HCT116 (cell line): ENCODE data around the gene PYROXD2. TPM values are rescaled to one million over a fixed set of nuclear protein-coding genes. Genes with fewer than 3 reads are reported as not detected.

ENCODE experiments used
- ATAC-seq: fragments of 200-7000 bp; cut with Tn5 transposase; 2 replicates; pipeline ENCODE4 v1.9.1; 2020; ENCODE audit warnings: mild to moderate bottlenecking, moderate library complexity
- BruUV-seq: library from RNA; stranded (reverse); fragments of 400-500 nt; replicated peaks from 2 replicates; lab custom pipeline; 2021; lab: Mats Ljungman, UMichigan
- CTCF ChIA-PET: fragments of 300-600 bp; sonication (Branson Sonifier 250); formaldehyde crosslinking; loops from one replicate; lab custom pipeline; 2021; ENCODE audit warnings: antibody characterized with exemption; lab: Charles Lee
- POLR2A ChIA-PET: fragments of 300-600, 350-600 bp; sonication (Branson Sonifier 250); formaldehyde crosslinking; loops from one replicate; lab custom pipeline; 2021; ENCODE audit warnings: antibody characterized with exemption; lab: Charles Lee
- RAD21 ChIA-PET, 2 experiments: fragments of 300-600 bp; sonication (Branson Sonifier 250); formaldehyde crosslinking; loops; one replicate each; lab custom pipeline; 2023; ENCODE audit warnings: low total read pairs in 2 of 2; ENCODE audit not compliant: uncharacterized antibody in 2 of 2, unreplicated experiment in 2 of 2, low non-redundant PET in 1 of 2; lab: Charles Lee
- DNase-seq: peaks from one replicate; pipeline ENCODE4 v3.0.0-alpha.2; 2010; ENCODE audit warnings: low read depth, low spot score
- H2AFZ ChIP-seq: fragments of 200-600 bp; shearing (Covaris generic), sonication (generic); 2 replicates; pipeline ENCODE4 v1.6.1; 2017; ENCODE audit warnings: low read depth, mixed run types, mixed read lengths, antibody characterized with exemption, low read length; ENCODE audit not compliant: poor library complexity, severe bottlenecking
- H3K27ac ChIP-seq: 2 replicates; pipeline ENCODE4 v1.5.1; 2012; ENCODE audit warnings: low read depth, low read length
- H3K27me3 ChIP-seq: fragments of 200-600 bp; sonication (generic); 2 replicates; pipeline ENCODE4 v1.6.1; 2016; ENCODE audit warnings: mixed run types, low read length, mixed read lengths; ENCODE audit not compliant: insufficient read depth
- H3K36me3 ChIP-seq, 2 experiments: fragments of 200-500 bp in 1 of 2; fragments of 200-600 bp in 1 of 2; sonication (Bioruptor generic) in 1 of 2; sonication (generic) in 1 of 2; 2 replicates each; pipeline versions ENCODE4 v1.5.1 to v1.6.1; 2014 to 2016; ENCODE audit warnings: low read length in 2 of 2, inconsistent platforms in 1 of 2, mixed read lengths in 1 of 2, mixed run types in 1 of 2; ENCODE audit not compliant: insufficient read depth in 2 of 2, control insufficient read depth in 1 of 2
- H3K4me1 ChIP-seq, 2 experiments: fragments of 200-600 bp in 1 of 2; sonication (generic) in 1 of 2; 2 replicates each; pipeline versions ENCODE4 v1.5.1 to v1.6.1; 2012 to 2017; ENCODE audit warnings: low read length in 2 of 2, inconsistent platforms in 1 of 2, mild to moderate bottlenecking in 1 of 2, mixed read lengths in 1 of 2, mixed run types in 1 of 2, moderate library complexity in 1 of 2; ENCODE audit not compliant: insufficient read depth in 2 of 2, control insufficient read depth in 1 of 2
- H3K4me2 ChIP-seq: fragments of 200-600 bp; sonication (generic); 2 replicates; pipeline ENCODE4 v1.6.1; 2017; ENCODE audit warnings: mixed run types, low read length, mixed read lengths
- H3K4me3 ChIP-seq, 2 experiments: fragments of 200-600 bp in 1 of 2; sonication (generic) in 1 of 2; replicated peaks in 1 of 2; 2 replicates each; pipeline ENCODE4 v1.5.1; 2011 to 2016; ENCODE audit warnings: low read length in 2 of 2, control low read depth in 1 of 2, low read depth in 1 of 2, mild to moderate bottlenecking in 1 of 2, mixed read lengths in 1 of 2, mixed run types in 1 of 2
- H3K79me2 ChIP-seq: fragments of 200-600 bp; sonication (generic); 2 replicates; pipeline ENCODE4 v1.6.1; 2017; ENCODE audit warnings: mild to moderate bottlenecking, mixed run types, low read length, moderate library complexity, mixed read lengths; ENCODE audit not compliant: insufficient read depth
- H3K9ac ChIP-seq: fragments of 200-600 bp; sonication (generic); 2 replicates; pipeline ENCODE4 v1.6.1; 2016; ENCODE audit warnings: low read length, mixed read lengths
- H3K9me2 ChIP-seq: fragments of 200-600 bp; sonication (generic), shearing (Covaris generic); 2 replicates; pipeline ENCODE4 v1.6.1; 2017; ENCODE audit warnings: mixed run types, mild to moderate bottlenecking, moderate library complexity; ENCODE audit not compliant: insufficient read depth
- H3K9me3 ChIP-seq, 2 experiments: fragments of 200-500 bp in 1 of 2; fragments of 200-600 bp in 1 of 2; sonication (Bioruptor generic) in 1 of 2; sonication (generic) in 1 of 2; 2 replicates each; pipeline ENCODE4 v1.6.1; 2014 to 2017; ENCODE audit warnings: low read length in 2 of 2, mixed read lengths in 2 of 2, inconsistent platforms in 1 of 2, low read depth in 1 of 2, mild to moderate bottlenecking in 1 of 2, mixed run types in 1 of 2, moderate library complexity in 1 of 2; ENCODE audit not compliant: control insufficient read depth in 1 of 2, insufficient read depth in 1 of 2
- H4K20me1 ChIP-seq: fragments of 200-600 bp; sonication (generic), shearing (Covaris generic); 2 replicates; pipeline ENCODE4 v1.6.1; 2017; ENCODE audit warnings: mixed run types, mild to moderate bottlenecking, moderate library complexity; ENCODE audit not compliant: insufficient read depth
- CEBPB ChIP-seq: IDR thresholded peaks from 2 replicates; pipeline ENCODE4 v1.6.1; 2012; ENCODE audit warnings: low read depth
- ZFX ChIP-seq: fragments of 450-650 bp; IDR thresholded peaks from 2 replicates; pipeline ENCODE4 v1.6.1; 2017
- intact Hi-C: fragments of 100-400 bp; cut with micrococcal nuclease; formaldehyde crosslinking; loops from 2 replicates; pipeline ENCODE4 v1.10.0; 2022
- total RNA-seq: library from RNA; stranded (reverse); gene quantifications from one replicate; pipeline ENCODE4 v1.2.1, GENCODE V29; 2021; ENCODE audit not compliant: unreplicated experiment
- TF ChIP-seq, protein P1 (sequence below): IDR thresholded peaks from 2 replicates; pipeline ENCODE4 v1.6.1; 2012
- TF ChIP-seq, protein P2 (sequence below): IDR thresholded peaks from 2 replicates; pipeline ENCODE4 v1.6.1; 2011; ENCODE audit warnings: mild to moderate bottlenecking, low read length, moderate library complexity; ENCODE audit not compliant: insufficient replicate concordance; ENCODE audit errors: extremely low read depth

Gene PYROXD2
- total RNA-seq, 1 experiment from 2014 or later: 14.2 TPM

DNA sequence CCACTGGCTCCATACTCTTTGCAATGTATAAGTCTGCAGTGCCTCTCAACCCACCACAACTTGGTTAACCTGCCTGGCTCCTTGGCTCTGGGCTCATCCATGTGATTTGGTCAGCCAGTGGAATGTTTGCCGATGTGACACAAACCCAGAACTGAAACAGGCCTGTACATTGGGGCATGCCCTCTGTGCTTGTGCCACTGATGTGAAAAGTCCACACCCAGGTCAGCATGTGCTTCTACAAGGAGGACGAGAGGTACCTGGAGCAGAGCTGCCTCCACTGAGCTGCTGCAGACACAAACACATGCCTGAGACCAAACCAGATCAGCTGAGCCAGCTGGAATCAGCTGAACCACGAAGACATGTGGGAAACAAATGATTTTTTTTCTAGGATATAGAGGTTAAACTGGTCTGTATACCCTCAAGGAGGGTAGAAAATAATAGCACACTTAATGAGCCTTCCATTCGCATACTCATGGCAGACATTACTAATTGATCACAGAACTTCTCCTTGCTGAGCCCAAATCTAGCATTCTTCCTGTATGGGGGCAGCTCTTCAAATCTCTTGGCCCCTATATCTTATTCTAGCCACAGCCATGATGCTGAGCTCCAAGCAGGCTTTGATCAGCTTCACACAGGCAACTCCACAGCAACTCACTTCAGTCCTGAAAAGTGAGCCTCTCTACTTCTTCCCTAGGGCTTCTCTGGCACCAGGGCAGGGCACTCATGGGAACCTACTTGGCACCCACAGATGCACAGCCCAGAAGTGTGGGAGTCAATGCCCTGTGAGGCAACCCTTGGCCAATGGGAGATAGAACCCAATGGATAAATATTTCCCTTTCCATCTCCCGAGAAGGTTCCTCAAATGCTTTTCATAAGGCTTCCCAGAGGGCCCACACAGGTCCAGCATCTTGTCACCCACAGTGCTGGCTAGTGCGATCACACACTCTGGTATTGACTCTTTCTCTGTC is 18.6 kb downstream of the PYROXD2 start:
- intact Hi-C loops: no loop called here
- Histone ChIP-seq H3K4me1 (no peaks in the 10 kb centered on the region), H3K27ac (no peak overlapping the region), H3K4me2 (no peak overlapping the region), H3K9me3 (no peaks in the 10 kb centered on the region), H2AFZ (no peak overlapping the region), H3K4me3 (no peak overlapping the region), H3K27me3 (no peaks in the 10 kb centered on the region), H4K20me1 (no peaks in the 10 kb centered on the region), H3K9ac (no peak overlapping the region), H3K79me2 (no peaks in the 10 kb centered on the region), H3K36me3 (no peaks in the 10 kb centered on the region), H3K9me2 (no peaks in the 10 kb centered on the region)
- ChIA-PET POLR2A (interaction anchor here (1.5 kb wide), 1 partner anchor 19 kb away, joined by 3 read pairs; the partner anchor contains the start of gene PYROXD2), CTCF (no interaction called here), RAD21 (no interaction called here)
- ATAC-seq: no peak
- TF ChIP-seq, protein P1, sequence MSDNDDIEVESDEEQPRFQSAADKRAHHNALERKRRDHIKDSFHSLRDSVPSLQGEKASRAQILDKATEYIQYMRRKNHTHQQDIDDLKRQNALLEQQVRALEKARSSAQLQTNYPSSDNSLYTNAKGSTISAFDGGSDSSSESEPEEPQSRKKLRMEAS: no peak
- TF ChIP-seq, protein P2, sequence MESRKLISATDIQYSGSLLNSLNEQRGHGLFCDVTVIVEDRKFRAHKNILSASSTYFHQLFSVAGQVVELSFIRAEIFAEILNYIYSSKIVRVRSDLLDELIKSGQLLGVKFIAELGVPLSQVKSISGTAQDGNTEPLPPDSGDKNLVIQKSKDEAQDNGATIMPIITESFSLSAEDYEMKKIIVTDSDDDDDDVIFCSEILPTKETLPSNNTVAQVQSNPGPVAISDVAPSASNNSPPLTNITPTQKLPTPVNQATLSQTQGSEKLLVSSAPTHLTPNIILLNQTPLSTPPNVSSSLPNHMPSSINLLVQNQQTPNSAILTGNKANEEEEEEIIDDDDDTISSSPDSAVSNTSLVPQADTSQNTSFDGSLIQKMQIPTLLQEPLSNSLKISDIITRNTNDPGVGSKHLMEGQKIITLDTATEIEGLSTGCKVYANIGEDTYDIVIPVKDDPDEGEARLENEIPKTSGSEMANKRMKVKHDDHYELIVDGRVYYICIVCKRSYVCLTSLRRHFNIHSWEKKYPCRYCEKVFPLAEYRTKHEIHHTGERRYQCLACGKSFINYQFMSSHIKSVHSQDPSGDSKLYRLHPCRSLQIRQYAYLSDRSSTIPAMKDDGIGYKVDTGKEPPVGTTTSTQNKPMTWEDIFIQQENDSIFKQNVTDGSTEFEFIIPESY: no peak
- TF ChIP-seq ZFX (no peak), CEBPB (no peak)
- DNase-seq: no peak
- no TSS peak for BruUV-seq
